Measurements from ENCODE around the gene TTLL9.

TTLL9 gene

GRCh38 chr20:31951530-31952453 lies 81.4 kb downstream of the TTLL9 start, which contains the start of gene PDRG1:
PDRG1 (minus strand) TSS chr20:31952046; CDS start chr20:31951961, 85 bp downstream.
- Histone ChIP-seq H3K36me3 (ENCODE audit: control insufficient read depth, insufficient read depth, low read length) (peaks cover 39% of the 10 kb centered on the region), H3K27ac (ENCODE audit: low read depth, low read length, severe bottlenecking) (peak within 1 kb of the TSS; percentile 59), H3K4me1 (ENCODE audit: control insufficient read depth, insufficient read depth, low read length, poor library complexity, severe bottlenecking) (no peaks in the 10 kb centered on the region), H3K9me3 (ENCODE audit: control insufficient read depth, low read length) (peaks cover 9% of the 10 kb centered on the region), H3K4me3 (ENCODE audit: extremely low read depth, insufficient read depth, low read length, poor library complexity, severe bottlenecking) (peak within 1 kb of the TSS; percentile 94)
- WGBS, 2 experiments (ENCODE audit: insufficient coverage in 2 of 2), result 0% methylated on average over 55 to 57 of the region's 63 CpGs

GRCh38 chr20:31953556-31954148 lies 83.2 kb downstream of the TTLL9 start:
- Histone ChIP-seq H3K4me3 (ENCODE audit: extremely low read depth, insufficient read depth, low read length, poor library complexity, severe bottlenecking) (no peak overlapping the region), H3K36me3 (ENCODE audit: control insufficient read depth, insufficient read depth, low read length) (peaks cover 20% of the 10 kb centered on the region), H3K4me1 (ENCODE audit: control insufficient read depth, insufficient read depth, low read length, poor library complexity, severe bottlenecking) (no peaks in the 10 kb centered on the region), H3K27ac (ENCODE audit: low read depth, low read length, severe bottlenecking) (no peak overlapping the region), H3K9me3 (ENCODE audit: control insufficient read depth, low read length) (peaks cover 1% of the 10 kb centered on the region)
- WGBS, 2 experiments (ENCODE audit: insufficient coverage in 2 of 2), result 86% methylated on average over 2 to 3 of the region's 6 CpGs

- H3K9me3 ChIP-seq (ENCODE audit: control insufficient read depth, low read length), result no peaks in the 10 kb centered on the region
- no peaks in the 10 kb centered on the region for H3K4me1 ChIP-seq (ENCODE audit: control insufficient read depth, insufficient read depth, low read length, poor library complexity, severe bottlenecking)
- peaks cover 12% of the 10 kb centered on the region for H3K36me3 ChIP-seq (ENCODE audit: control insufficient read depth, insufficient read depth, low read length)
- no peak overlapping the region for H3K27ac ChIP-seq (ENCODE audit: low read depth, low read length, severe bottlenecking)
- 60 to 82% methylated on average over 1 of the region's 1 CpG for WGBS, 2 experiments (ENCODE audit: insufficient coverage in 2 of 2)
- no peak overlapping the region for H3K4me3 ChIP-seq (ENCODE audit: extremely low read depth, insufficient read depth, low read length, poor library complexity, severe bottlenecking)
Observed at GRCh38 chr20:31954500-31954899, 84.1 kb downstream of the TTLL9 start.

- 79 to 82% methylated on average over 8 to 11 of the region's 11 CpGs for WGBS, 2 experiments (ENCODE audit: insufficient coverage in 2 of 2)
- no peaks in the 10 kb centered on the region for H3K4me1 ChIP-seq (ENCODE audit: control insufficient read depth, insufficient read depth, low read length, poor library complexity, severe bottlenecking)
- no peaks in the 10 kb centered on the region for H3K36me3 ChIP-seq (ENCODE audit: control insufficient read depth, insufficient read depth, low read length)
- no peaks in the 10 kb centered on the region for H3K9me3 ChIP-seq (ENCODE audit: control insufficient read depth, low read length)
- no peak overlapping the region for H3K4me3 ChIP-seq (ENCODE audit: extremely low read depth, insufficient read depth, low read length, poor library complexity, severe bottlenecking)
- H3K27ac ChIP-seq (ENCODE audit: low read depth, low read length, severe bottlenecking), result no peak overlapping the region
Observed at GRCh38 chr20:31956556-31957526, 86.4 kb downstream of the TTLL9 start.

- Histone ChIP-seq H3K4me3 (ENCODE audit: extremely low read depth, insufficient read depth, low read length, poor library complexity, severe bottlenecking) (no peak overlapping the region), H3K9me3 (ENCODE audit: control insufficient read depth, low read length) (no peaks in the 10 kb centered on the region), H3K27ac (ENCODE audit: low read depth, low read length, severe bottlenecking) (no peak overlapping the region), H3K36me3 (ENCODE audit: control insufficient read depth, insufficient read depth, low read length) (no peaks in the 10 kb centered on the region), H3K4me1 (ENCODE audit: control insufficient read depth, insufficient read depth, low read length, poor library complexity, severe bottlenecking) (no peaks in the 10 kb centered on the region)
- WGBS, 2 experiments (ENCODE audit: insufficient coverage in 2 of 2), result 45 to 100% methylated on average over 1 to 2 of the region's 2 CpGs
Observed at GRCh38 chr20:31962761-31963160, 92.3 kb downstream of the TTLL9 start.

- H3K4me3 ChIP-seq (ENCODE audit: extremely low read depth, insufficient read depth, low read length, poor library complexity, severe bottlenecking), result no peak overlapping the region
- no peak overlapping the region for H3K27ac ChIP-seq (ENCODE audit: low read depth, low read length, severe bottlenecking)
- WGBS, 2 experiments (ENCODE audit: insufficient coverage in 2 of 2), result 77 to 83% methylated on average over 6 of the region's 6 CpGs
- no peaks in the 10 kb centered on the region for H3K9me3 ChIP-seq (ENCODE audit: control insufficient read depth, low read length)
- H3K36me3 ChIP-seq (ENCODE audit: control insufficient read depth, insufficient read depth, low read length), result no peaks in the 10 kb centered on the region
- H3K4me1 ChIP-seq (ENCODE audit: control insufficient read depth, insufficient read depth, low read length, poor library complexity, severe bottlenecking), result peaks cover 4% of the 10 kb centered on the region
Observed at GRCh38 chr20:31963889-31964288, 93.5 kb downstream of the TTLL9 start.

- no peak overlapping the region for H3K4me3 ChIP-seq (ENCODE audit: extremely low read depth, insufficient read depth, low read length, poor library complexity, severe bottlenecking)
- no peaks in the 10 kb centered on the region for H3K9me3 ChIP-seq (ENCODE audit: control insufficient read depth, low read length)
- 15 to 47% methylated on average over 3 to 4 of the region's 5 CpGs for WGBS, 2 experiments (ENCODE audit: insufficient coverage in 2 of 2)
- no peak overlapping the region for H3K27ac ChIP-seq (ENCODE audit: low read depth, low read length, severe bottlenecking)
- H3K36me3 ChIP-seq (ENCODE audit: control insufficient read depth, insufficient read depth, low read length), result no peaks in the 10 kb centered on the region
- peaks cover 4% of the 10 kb centered on the region for H3K4me1 ChIP-seq (ENCODE audit: control insufficient read depth, insufficient read depth, low read length, poor library complexity, severe bottlenecking)
Observed at GRCh38 chr20:31966991-31967655, 96.7 kb downstream of the TTLL9 start.

- H3K27ac ChIP-seq (ENCODE audit: low read depth, low read length, severe bottlenecking), result no peak within 1 kb of the TSS
- peaks cover 10% of the 10 kb centered on the region for H3K4me1 ChIP-seq (ENCODE audit: control insufficient read depth, insufficient read depth, low read length, poor library complexity, severe bottlenecking)
- 1 to 3% methylated on average over 7 to 17 of the region's 38 CpGs for WGBS, 2 experiments (ENCODE audit: insufficient coverage in 2 of 2)
- no peaks in the 10 kb centered on the region for H3K9me3 ChIP-seq (ENCODE audit: control insufficient read depth, low read length)
- no peaks in the 10 kb centered on the region for H3K36me3 ChIP-seq (ENCODE audit: control insufficient read depth, insufficient read depth, low read length)
- peak within 1 kb of the TSS; percentile 41 for H3K4me3 ChIP-seq (ENCODE audit: extremely low read depth, insufficient read depth, low read length, poor library complexity, severe bottlenecking)
Observed at GRCh38 chr20:31967830-31968249, 97.4 kb downstream of the TTLL9 start, which contains the start of gene XKR7. XKR7 (plus strand) TSS chr20:31968151; CDS start chr20:31968176, 25 bp downstream.

- Histone ChIP-seq H3K4me1 (ENCODE audit: control insufficient read depth, insufficient read depth, low read length, poor library complexity, severe bottlenecking) (peaks cover 12% of the 10 kb centered on the region), H3K4me3 (ENCODE audit: extremely low read depth, insufficient read depth, low read length, poor library complexity, severe bottlenecking) (peak overlapping the region; percentile 41)
- 1 to 5% methylated on average over 45 to 47 of the region's 57 CpGs for WGBS, 2 experiments (ENCODE audit: insufficient coverage in 2 of 2)
Observed at GRCh38 chr20:31968291-31969126, 98.1 kb downstream of the TTLL9 start.

More at GRCh38 chr20:31968291-31969126, 98.1 kb downstream of the TTLL9 start:
- H3K9me3 ChIP-seq (ENCODE audit: control insufficient read depth, low read length), result no peaks in the 10 kb centered on the region
- no peak overlapping the region for H3K27ac ChIP-seq (ENCODE audit: low read depth, low read length, severe bottlenecking)
- no peaks in the 10 kb centered on the region for H3K36me3 ChIP-seq (ENCODE audit: control insufficient read depth, insufficient read depth, low read length)
